Measurements from ENCODE around the gene KRT6A.

DNA sequence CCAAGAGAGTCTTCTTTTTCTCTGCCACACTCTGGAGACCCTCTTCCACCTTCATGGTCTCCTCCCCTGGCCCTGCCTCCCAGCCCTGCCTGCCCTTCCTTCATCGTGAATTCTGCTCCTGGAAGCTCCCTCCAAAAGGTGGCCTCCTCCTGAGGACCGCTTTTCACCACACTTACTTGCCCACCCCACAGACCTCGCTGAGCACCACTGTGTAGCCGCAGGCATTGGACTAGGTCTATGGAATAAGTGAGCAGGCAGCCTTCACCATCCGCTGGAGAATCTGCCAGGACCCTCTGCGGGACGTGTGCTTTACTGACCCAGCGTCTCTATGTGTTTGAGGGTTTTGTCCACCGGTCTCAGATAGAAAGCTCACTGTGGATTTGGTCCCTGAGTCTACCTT, 36.8 kb upstream of the KRT6A start:
- TF ChIP-seq EZH2 (IDR thresholded peaks at IDR 0.05) (no peak), CTCF (IDR thresholded peaks at IDR 0.05) (no peak)

Data from neural progenitor cell (in vitro differentiated cells).